CD4-positive, alpha-beta T cell treated with Interleukin-17A for 1 hour (primary cell): ENCODE data around the gene GYG2.

Experiments used
- DNase-seq: peaks from one replicate; pipeline ENCODE4 v3.0.0-alpha.2; 2020

Gene GYG2

DNA sequence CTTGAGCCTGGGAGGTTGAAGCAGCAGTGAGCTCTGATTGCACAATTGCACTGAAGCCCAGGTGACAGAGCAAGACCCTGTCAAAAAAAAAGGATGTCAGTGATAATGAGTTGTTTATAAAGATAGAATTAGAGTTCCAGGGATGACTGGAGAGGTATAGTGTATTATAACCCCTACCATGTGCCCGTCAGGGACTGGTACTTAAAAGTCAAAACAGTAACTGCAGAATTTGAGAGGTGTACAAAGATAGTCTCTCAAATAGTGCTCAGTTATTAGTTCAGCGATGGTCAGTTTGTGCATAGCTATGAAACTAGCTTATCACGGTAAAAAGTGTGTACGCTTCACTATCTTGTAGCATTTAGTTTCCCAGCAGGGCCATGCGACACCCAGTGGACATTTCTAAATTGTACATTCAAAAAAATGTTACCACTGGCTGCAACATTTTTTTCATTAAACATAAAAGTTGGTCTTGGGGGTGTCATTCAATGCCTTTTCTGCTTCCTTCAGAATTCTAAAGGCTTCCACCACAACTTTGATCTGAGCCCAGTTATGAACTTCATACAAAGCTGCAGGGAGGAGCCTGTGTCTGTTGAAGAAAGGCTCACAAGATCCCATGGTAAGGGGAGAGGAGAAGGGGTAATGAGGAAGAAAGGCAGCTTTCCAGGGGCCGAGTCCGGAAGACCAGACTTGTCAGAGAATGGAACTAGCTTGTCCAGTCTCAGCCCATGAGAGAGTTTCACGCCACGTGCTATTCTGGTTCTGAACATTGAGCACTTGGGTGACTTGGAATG lies 9.2 kb upstream of the GYG2 start:
- DNase-seq: peak; percentile 13

GRCh38 chrX:2820136-2820771 lies 8.5 kb upstream of the GYG2 start:
- DNase-seq: no peak

DNA sequence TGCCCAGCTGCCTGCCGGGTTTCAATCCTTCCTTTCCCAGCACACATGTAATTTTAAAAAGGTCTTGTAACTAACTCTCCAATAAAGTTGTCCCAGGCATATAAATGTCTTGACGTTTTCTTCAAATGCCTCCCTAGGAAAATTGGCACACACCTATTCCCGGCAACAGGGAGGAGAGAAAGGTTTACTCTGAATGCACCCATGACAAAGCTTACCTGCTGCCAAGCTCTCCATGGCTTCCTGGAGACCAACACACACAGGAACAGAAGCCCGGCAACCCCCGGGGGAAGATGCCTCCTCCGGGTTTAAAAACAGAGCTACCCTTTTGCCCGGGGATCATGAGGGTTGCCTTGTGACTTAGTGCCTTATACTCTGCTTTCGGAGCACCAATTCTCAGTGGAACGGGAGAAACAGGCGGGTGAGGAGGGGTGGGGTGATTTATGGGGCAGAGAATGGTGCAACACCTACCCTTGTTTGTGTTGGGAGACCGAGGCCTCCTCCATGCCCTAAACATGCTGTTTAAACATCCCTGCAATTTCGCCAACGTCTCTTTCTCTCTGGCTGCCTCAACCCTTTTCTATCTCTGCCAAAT lies 4.8 kb upstream of the GYG2 start:
- DNase-seq: no peak

DNA sequence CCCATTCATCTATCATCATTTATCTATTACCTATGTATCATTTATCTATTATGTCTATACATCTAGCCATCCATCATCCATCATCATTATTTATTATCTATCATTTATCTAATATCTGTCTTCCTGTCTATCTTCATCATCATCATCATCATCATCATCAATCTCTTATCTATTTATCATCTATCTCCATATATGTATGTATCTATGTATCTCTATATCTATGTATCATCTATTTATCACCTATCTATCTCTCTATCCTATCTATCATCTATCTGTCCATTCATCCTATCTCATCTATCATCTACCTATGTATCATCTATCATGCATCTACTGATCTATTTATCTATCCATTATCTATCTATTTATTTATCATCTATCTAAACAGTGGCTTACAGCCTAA lies 3.8 kb upstream of the GYG2 start:
- no peak for DNase-seq

- DNase-seq: no peak
These were observed 255 bp downstream of the GYG2 start for GRCh38 chrX:2828959-2829411.

DNA sequence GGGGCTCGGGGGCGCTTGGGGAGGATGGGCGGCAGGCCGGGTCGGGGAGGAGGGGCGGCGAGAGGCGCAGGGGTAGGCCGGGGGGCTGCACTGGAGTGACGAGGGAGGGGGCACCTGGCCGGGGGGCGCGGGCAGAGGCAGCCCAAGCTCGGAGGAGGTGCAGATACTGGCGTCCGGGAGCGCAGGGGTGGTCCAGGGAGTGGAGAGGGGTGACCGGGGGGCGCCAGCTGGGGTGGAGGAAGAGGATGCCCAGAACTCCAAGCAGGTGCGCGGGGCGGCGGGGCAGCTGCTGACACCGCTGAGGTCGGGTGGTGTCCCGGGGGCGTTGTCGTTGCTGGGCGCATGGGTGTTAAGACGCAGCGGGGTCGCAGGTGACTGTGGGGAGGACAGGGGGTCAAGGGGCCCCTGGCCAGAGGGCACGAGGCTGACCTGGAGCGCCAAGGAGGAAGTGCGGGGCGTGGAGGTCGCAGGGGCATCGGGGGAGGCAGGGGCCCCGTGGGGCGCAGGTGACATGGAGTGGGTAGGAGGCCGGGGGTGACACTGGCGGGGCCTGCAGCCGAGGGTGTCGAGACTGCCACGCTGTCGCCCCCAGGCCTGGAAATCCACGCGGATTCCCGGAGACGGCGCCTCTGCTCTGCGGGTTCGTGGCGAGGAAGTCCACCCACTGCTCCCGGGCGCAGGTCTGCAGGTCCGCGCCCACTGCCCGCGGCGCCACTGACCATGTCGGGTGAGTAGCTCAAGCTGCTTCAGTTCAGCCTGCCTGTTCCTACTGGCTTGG lies 928 bp downstream of the GYG2 start:
- no peak for DNase-seq

GRCh38 chrX:2831471-2832228 lies 2.9 kb downstream of the GYG2 start:
- no peak for DNase-seq

- no peak for DNase-seq
These were observed 9.2 kb downstream of the GYG2 start for GRCh38 chrX:2837961-2838360.

- DNase-seq: no peak
These were observed 12.2 kb downstream of the GYG2 start for GRCh38 chrX:2840961-2841360.

- DNase-seq: no peak
These were observed 12.8 kb downstream of the GYG2 start for GRCh38 chrX:2841537-2841936.

DNA sequence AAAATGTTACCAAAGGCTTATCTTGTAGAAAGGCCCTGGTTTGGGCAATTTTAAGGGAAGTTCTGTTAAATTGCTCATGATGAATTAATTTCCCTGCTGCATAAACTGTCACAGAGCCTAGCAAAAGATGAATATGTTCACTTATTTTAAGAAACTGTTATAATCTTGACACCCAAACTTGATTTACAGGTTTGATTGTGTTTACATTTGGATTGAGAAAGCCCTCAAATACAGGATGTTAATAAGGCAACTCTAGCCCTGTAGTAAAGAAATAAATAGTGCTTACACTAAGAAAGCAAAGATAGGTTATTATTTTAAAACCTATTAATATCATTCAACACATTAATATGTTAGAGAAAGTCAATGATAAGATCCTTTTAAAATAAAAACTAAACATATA lies 18.3 kb downstream of the GYG2 start:
- DNase-seq: no peak

DNA sequence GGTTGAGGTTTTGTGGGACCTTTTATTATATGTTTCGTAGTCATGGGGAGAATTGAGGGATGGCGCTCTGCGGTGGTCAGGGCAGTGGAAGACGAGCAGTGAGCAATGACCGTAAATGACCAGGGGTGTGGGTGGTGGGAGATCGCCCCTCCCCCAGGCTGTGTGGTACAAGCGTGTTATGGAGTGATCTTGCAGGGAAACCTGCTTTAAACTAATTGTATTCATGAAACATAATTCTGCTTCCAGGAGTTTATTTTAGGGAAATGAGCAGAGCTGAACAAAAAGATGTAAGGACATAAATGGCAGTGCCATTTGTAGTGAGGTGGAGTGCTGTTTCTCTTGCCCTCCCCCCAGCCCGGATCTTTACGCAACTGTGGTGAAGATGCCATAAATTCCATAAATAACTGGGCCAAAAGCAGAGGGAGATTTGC lies 20.2 kb downstream of the GYG2 start:
- DNase-seq: no peak

GRCh38 chrX:2854918-2855317 lies 26.2 kb downstream of the GYG2 start:
- DNase-seq: no peak

GRCh38 chrX:2855761-2856160 lies 27.0 kb downstream of the GYG2 start:
- no peak for DNase-seq

GRCh38 chrX:2857566-2857965 lies 28.8 kb downstream of the GYG2 start:
- no peak for DNase-seq

- DNase-seq: no peak
These were observed 30.6 kb downstream of the GYG2 start for GRCh38 chrX:2859197-2859797.

- no peak for DNase-seq
These were observed 33.7 kb downstream of the GYG2 start for GRCh38 chrX:2862404-2862803.

DNA sequence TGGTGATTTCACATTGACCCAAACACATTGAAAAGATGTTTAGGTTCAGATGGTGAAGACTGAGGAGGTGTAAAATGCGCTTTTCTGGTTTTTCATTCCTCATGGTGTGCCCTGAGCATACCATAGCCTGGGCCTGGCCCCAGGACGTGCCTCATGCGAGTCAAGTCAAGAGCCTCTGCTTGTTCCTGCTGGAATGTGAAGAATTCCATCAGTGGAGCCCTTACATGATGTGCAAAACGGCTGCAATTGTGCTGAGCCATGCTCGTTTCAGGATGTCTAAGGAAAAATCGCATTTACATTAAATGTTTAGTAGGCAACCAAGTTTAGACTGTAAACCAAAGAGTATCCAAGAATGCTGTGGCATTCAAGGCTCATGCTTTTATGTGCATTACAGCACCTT lies 34.9 kb downstream of the GYG2 start:
- DNase-seq: no peak

- DNase-seq: no peak
These were observed 38.5 kb downstream of the GYG2 start for GRCh38 chrX:2867206-2867605.

GRCh38 chrX:2870650-2871049 lies 41.9 kb downstream of the GYG2 start:
- no peak for DNase-seq

DNA sequence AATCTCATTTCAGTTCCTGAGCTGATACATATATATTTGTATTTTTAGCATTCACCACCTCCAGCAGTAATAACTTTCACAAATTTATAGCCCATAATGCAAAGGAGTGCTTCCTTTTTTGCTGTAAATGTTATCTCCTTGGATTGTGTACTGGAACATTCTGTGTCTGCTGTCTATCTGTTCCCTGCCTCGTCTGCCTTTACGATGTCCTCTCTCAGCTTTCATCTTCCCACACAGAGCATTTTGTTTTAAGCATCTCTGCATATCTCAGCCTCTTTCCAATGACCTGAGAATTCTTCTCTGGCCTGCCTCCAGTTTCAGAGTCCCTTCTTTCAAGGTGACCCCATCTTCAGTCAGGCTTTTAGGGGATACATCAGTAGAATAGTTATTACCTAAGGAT lies 43.1 kb downstream of the GYG2 start:
- DNase-seq: no peak

DNA sequence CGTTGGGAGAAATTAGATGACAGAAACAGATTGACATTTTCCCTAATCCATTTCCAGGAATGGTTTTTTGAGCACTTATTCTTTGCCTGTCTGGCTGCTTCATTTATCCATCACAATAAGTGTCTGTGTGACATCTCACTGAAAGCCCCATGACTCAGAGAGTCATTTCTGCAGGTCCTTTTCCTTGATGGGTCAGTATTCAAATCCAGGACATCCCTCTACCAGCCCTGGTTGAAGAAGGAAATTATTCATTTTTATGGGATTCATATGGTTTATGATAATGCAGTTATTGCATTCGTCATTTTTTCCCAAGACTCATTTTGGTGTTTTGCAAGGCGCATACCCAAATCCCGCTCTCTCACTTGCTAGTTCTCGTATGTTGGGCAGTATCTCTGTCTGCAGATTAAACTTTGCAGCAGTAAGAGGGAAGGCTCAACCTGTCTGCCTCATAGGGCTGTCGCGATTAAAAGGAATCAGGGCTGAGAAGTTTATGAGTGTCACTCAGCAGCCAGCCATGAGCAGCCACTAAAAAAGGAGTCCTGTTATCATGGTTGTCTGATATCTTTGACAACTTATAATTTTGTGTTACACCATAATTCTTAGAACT lies 44.0 kb downstream of the GYG2 start:
- no peak for DNase-seq
